Endothelial cell of umbilical vein (primary cell): ENCODE data around the gene LYSMD4. TPM values are rescaled to one million over a fixed set of nuclear protein-coding genes. Genes with fewer than 3 reads are reported as not detected.

Source experiments
- BruUV-seq: library from RNA; stranded (reverse); fragments of 400-500 nt; replicated peaks from 2 replicates; lab custom pipeline; 2021; lab: Mats Ljungman, UMichigan
- CTCF ChIA-PET: fragments of 300-600, 350-600 bp; sonication (Branson Sonifier 250); formaldehyde crosslinking; loops from one replicate; lab custom pipeline; 2021; ENCODE audit warnings: antibody characterized with exemption, inconsistent platforms; lab: Charles Lee
- POLR2A ChIA-PET: fragments of 300-600, 350-600 bp; sonication (Branson Sonifier 250); formaldehyde crosslinking; loops from one replicate; lab custom pipeline; 2021; ENCODE audit warnings: antibody characterized with exemption, inconsistent platforms; lab: Charles Lee
- DNase-seq: peaks from one replicate; pipeline ENCODE4 v3.0.0-alpha.2; 2011; ENCODE audit warnings: low read depth, low spot score
- FAIRE-seq: peaks from 2 replicates; lab custom pipeline; 2011; peaks lifted over from hg19 to GRCh38; lab: Jason Lieb, UNC
- H2AFZ ChIP-seq: 2 replicates; pipeline ENCODE4 v1.6.0; 2012; ENCODE audit warnings: low read depth, low read length, control low read depth, inconsistent platforms
- H3K27ac ChIP-seq: 2 replicates; pipeline ENCODE4 v1.5.1; 2011; ENCODE audit warnings: low read depth, mild to moderate bottlenecking, control low read depth, low read length, moderate library complexity; ENCODE audit not compliant: insufficient read depth
- H3K27me3 ChIP-seq, 2 experiments: 2 replicates each; pipeline versions ENCODE4 v1.6.0 to v1.6.1; 2011; ENCODE audit warnings: low read length in 2 of 2, mixed read lengths in 1 of 2; ENCODE audit not compliant: control insufficient read depth in 2 of 2, insufficient read depth in 2 of 2
- H3K36me3 ChIP-seq, 2 experiments: 2 replicates in 1 of 2; 3 replicates in 1 of 2; pipeline ENCODE4 v1.5.1; 2011; ENCODE audit warnings: low read length in 2 of 2, mild to moderate bottlenecking in 1 of 2, moderate library complexity in 1 of 2; ENCODE audit not compliant: control insufficient read depth in 2 of 2, insufficient read depth in 2 of 2; ENCODE audit errors: extremely low read depth in 1 of 2
- H3K4me1 ChIP-seq: 3 replicates; pipeline ENCODE4 v1.5.1; 2011; ENCODE audit warnings: mild to moderate bottlenecking, low read length; ENCODE audit not compliant: control insufficient read depth, insufficient read depth; ENCODE audit errors: extremely low read depth
- H3K4me2 ChIP-seq: 2 replicates; pipeline ENCODE4 v1.6.1; 2011; ENCODE audit warnings: low read length, control low read depth, mixed read lengths; ENCODE audit not compliant: insufficient read depth
- H3K4me3 ChIP-seq, 3 experiments: fragments of 200-600 bp in 1 of 3; sonication (generic), shearing (Covaris generic) in 1 of 3; replicated peaks in 1 of 3; 2 replicates each; pipeline ENCODE4 v1.5.1; 2011 to 2016; ENCODE audit warnings: control low read depth in 3 of 3, low read length in 3 of 3, mild to moderate bottlenecking in 2 of 3, inconsistent platforms in 1 of 3, low read depth in 1 of 3, moderate library complexity in 1 of 3; ENCODE audit not compliant: insufficient read depth in 1 of 3
- H3K79me2 ChIP-seq: 2 replicates; pipeline ENCODE4 v1.6.0; 2012; ENCODE audit warnings: low read length, inconsistent platforms; ENCODE audit not compliant: control insufficient read depth, insufficient read depth
- H3K9ac ChIP-seq: replicated peaks from 2 replicates; pipeline ENCODE3; 2011; ENCODE audit warnings: low read length, control low read depth; ENCODE audit not compliant: insufficient read depth; ENCODE audit errors: extremely low read depth
- H3K9me1 ChIP-seq: replicated peaks from 3 replicates; pipeline ENCODE4 v1.6.0; 2011; ENCODE audit warnings: mild to moderate bottlenecking, low read length; ENCODE audit not compliant: control insufficient read depth, insufficient read depth; ENCODE audit errors: extremely low read depth
- H3K9me3 ChIP-seq: replicated peaks from 2 replicates; pipeline ENCODE4 v1.5.1; 2012; ENCODE audit warnings: low read length, inconsistent platforms; ENCODE audit not compliant: control insufficient read depth, insufficient read depth
- H4K20me1 ChIP-seq: replicated peaks from 2 replicates; pipeline ENCODE3; 2011; ENCODE audit warnings: mild to moderate bottlenecking, low read length; ENCODE audit not compliant: control insufficient read depth, insufficient read depth; ENCODE audit errors: extremely low read depth
- EZH2 ChIP-seq: IDR thresholded peaks from 2 replicates; pipeline ENCODE4 v1.6.1; 2012; ENCODE audit warnings: borderline replicate concordance, low read depth, mild to moderate bottlenecking, moderate library complexity, low read length, inconsistent platforms; ENCODE audit not compliant: severe bottlenecking
- FOS ChIP-seq: IDR thresholded peaks from 2 replicates; pipeline ENCODE4 v1.6.1; 2011; ENCODE audit warnings: mild to moderate bottlenecking, low read length, moderate library complexity, borderline replicate concordance; ENCODE audit not compliant: insufficient read depth
- GATA2 ChIP-seq: IDR thresholded peaks from 2 replicates; pipeline ENCODE4 v1.7.0; 2011; ENCODE audit warnings: low read depth, mild to moderate bottlenecking, moderate library complexity, mixed read lengths, low read length; ENCODE audit not compliant: insufficient read length, insufficient read depth
- MAX ChIP-seq: IDR thresholded peaks from 2 replicates; pipeline ENCODE4 v1.6.1; 2011; ENCODE audit not compliant: insufficient read depth, insufficient read length
- POLR2A ChIP-seq: IDR thresholded peaks from 2 replicates; pipeline ENCODE4 v1.6.1; 2012; ENCODE audit warnings: low read depth, mild to moderate bottlenecking, control low read depth, low read length
- dilution Hi-C: fragments of 300-500 bp; cut with MboI; formaldehyde crosslinking; loops from one replicate; pipeline ENCODE4 v1.15.0; 2019; ENCODE audit warnings: low sequenced_read_pairs; ENCODE audit not compliant: extremely low pct_ligation_motif_present
- intact Hi-C: fragments of 100-400 bp; cut with micrococcal nuclease; formaldehyde crosslinking; loops from one replicate; pipeline ENCODE4 v1.10.0; 2022
- polyA plus RNA-seq, 4 experiments: library from polyadenylated mRNA; depleted of rRNA in 3 of 4; stranded (reverse) in 3 of 4; unstranded in 1 of 4; fragments of >200 nt; gene quantifications; 2 replicates each; pipeline versions ENCODE4 v1.2.1 to v1.2.3, GENCODE V29; 2011 to 2012; ENCODE audit warnings: missing spikeins in 1 of 4
- total RNA-seq: library from RNA; stranded (reverse); gene quantifications from 2 replicates; pipeline ENCODE4 v1.2.3, GENCODE V29; 2021

LYSMD4 gene
- total and polyA plus RNA-seq, 2 donors (not counting 3 experiments of a cell fraction or from before 2014, with no cell fraction given) = 7.0 to 7.1 TPM

GRCh38 chr15:99732751-99733267, 428 bp downstream of the LYSMD4 start:
- intact Hi-C loops (loop anchor here (1.0 to 2.0 kb wide), 4 partner anchors 22 to 628 kb away; partner anchors contain the start of gene SYNM), dilution Hi-C loops (no loop called here)
- H3K4me1 ChIP-seq = peaks cover 5% of the 10 kb centered on the region
- ChIA-PET POLR2A (interaction anchor here (0.6 to 1.6 kb wide), 7 partner anchors 10 to 481 kb away, joined by 3 to 9 read pairs (median 3); partner anchors contain the start of gene LRRC28), CTCF (interaction anchor here (0.6 to 6.8 kb wide), 17 partner anchors 10 to 627 kb away, joined by 3 to 71 read pairs (median 3); no protein-coding TSS in a partner anchor)
- H3K27ac ChIP-seq = peak overlapping the region; percentile 21
- DNase-seq (no peak), FAIRE-seq (no peak)
- H3K9me3 ChIP-seq = no peaks in the 10 kb centered on the region
- H3K36me3 ChIP-seq = no peaks in the 10 kb centered on the region
- H3K9me1 ChIP-seq = no peaks in the 10 kb centered on the region
- peak overlapping the region; percentile 63 to 79 (median 71) for H3K4me3 ChIP-seq
- peak overlapping the region; percentile 80 for H3K9ac ChIP-seq
- TF ChIP-seq MAX (no peak), POLR2A (no peak)
- no peaks in the 10 kb centered on the region for H4K20me1 ChIP-seq
- peak overlapping the region; percentile 81 for H2AFZ ChIP-seq
- BruUV-seq = no TSS peak
- H3K27me3 ChIP-seq = no peaks in the 10 kb centered on the region
- H3K79me2 ChIP-seq = no peaks in the 10 kb centered on the region
- H3K4me2 ChIP-seq = peak overlapping the region; percentile 86

- H3K9ac ChIP-seq = peak overlapping the region; percentile 80
- H3K4me1 ChIP-seq = peaks cover 5% of the 10 kb centered on the region
- dilution Hi-C loops = no loop called here
- H3K27me3 ChIP-seq = no peaks in the 10 kb centered on the region
- no peaks in the 10 kb centered on the region for H3K9me1 ChIP-seq
- H3K79me2 ChIP-seq = no peaks in the 10 kb centered on the region
- H3K9me3 ChIP-seq = no peaks in the 10 kb centered on the region
- H3K27ac ChIP-seq = no peak overlapping the region
- no peak for TF ChIP-seq GATA2
- TF ChIP-seq EZH2 = no peak
- TF ChIP-seq MAX = no peak
- no peak for TF ChIP-seq FOS
- no peak for TF ChIP-seq POLR2A
- peak overlapping the region; percentile 81 for H2AFZ ChIP-seq
- no peaks in the 10 kb centered on the region for H4K20me1 ChIP-seq
- peak overlapping the region; percentile 63 to 79 (median 71) for H3K4me3 ChIP-seq
- CTCF ChIA-PET = interaction anchor here (0.7 to 6.8 kb wide), 7 partner anchors 8 to 627 kb away, joined by 3 to 71 read pairs (median 4); no protein-coding TSS in a partner anchor
- POLR2A ChIA-PET = interaction anchor here (1.6 kb wide), 1 partner anchor 28 kb away, joined by 9 read pairs; no protein-coding TSS in a partner anchor
- intact Hi-C loops = loop anchor here (2.0 kb wide), 2 partner anchors 23 to 627 kb away; partner anchors contain the start of gene SYNM
- no TSS peak for BruUV-seq
- DNase-seq = peak; percentile 23
- no peaks in the 10 kb centered on the region for H3K36me3 ChIP-seq
- no peak for FAIRE-seq
- peak overlapping the region; percentile 86 for H3K4me2 ChIP-seq
These were observed 1.0 kb downstream of the LYSMD4 start for GRCh38 chr15:99732124-99732750.
